Activated CD4-positive, alpha-beta T cell treated with anti-CD3 and anti-CD28 coated beads for 48 hours (primary cell): ENCODE data around the gene KRTDAP.
A peak's percentile ranks its signal among the peaks of the same experiment; 100 is the strongest.

Source experiments
- DNase-seq: peaks from one replicate; pipeline ENCODE4 v3.0.0-alpha.2; 2020

KRTDAP gene

GRCh38 chr19:35490364-35490763, at the start of gene KRTDAP:
Gene KRTDAP, minus strand, starts transcription at chr19:35490464. Its CDS starts 22 bp downstream, at chr19:35490442.
- DNase-seq: no peak

- no peak for DNase-seq
Measured at GRCh38 chr19:35539850-35540249, 49.6 kb upstream of the KRTDAP start.

GRCh38 chr19:35539314-35539713, 49.0 kb upstream of the KRTDAP start:
- DNase-seq: no peak

- DNase-seq: no peak
Measured at GRCh38 chr19:35534803-35535480, 44.7 kb upstream of the KRTDAP start.

- peak; percentile 56 for DNase-seq
Measured at GRCh38 chr19:35533822-35534392, 43.6 kb upstream of the KRTDAP start.

- DNase-seq: no peak
Measured at GRCh38 chr19:35533201-35533821, 43.0 kb upstream of the KRTDAP start, which contains the start of gene GAPDHS. Gene GAPDHS, plus strand, starts transcription at chr19:35533456. Its CDS starts 72 bp downstream, at chr19:35533528.

GRCh38 chr19:35531291-35531690, 41.0 kb upstream of the KRTDAP start:
- DNase-seq: no peak

GRCh38 chr19:35529241-35530218, 39.3 kb upstream of the KRTDAP start:
- no peak for DNase-seq

- DNase-seq: no peak
Measured at GRCh38 chr19:35528218-35529038, 38.2 kb upstream of the KRTDAP start, which contains the start of gene SBSN. Gene SBSN, minus strand, starts transcription at chr19:35528311. Its CDS starts 30 bp downstream, at chr19:35528281.

- DNase-seq: no peak
Measured at GRCh38 chr19:35525873-35526272, 35.6 kb upstream of the KRTDAP start.

- no peak for DNase-seq
Measured at GRCh38 chr19:35524181-35524837, 34.0 kb upstream of the KRTDAP start.

GRCh38 chr19:35522745-35523327, 32.6 kb upstream of the KRTDAP start:
- no peak for DNase-seq

- no peak for DNase-seq
Measured at GRCh38 chr19:35521124-35521743, 31.0 kb upstream of the KRTDAP start.

GRCh38 chr19:35519291-35519690, 29.0 kb upstream of the KRTDAP start:
- no peak for DNase-seq

- no peak for DNase-seq
Measured at GRCh38 chr19:35518313-35518712, 28.0 kb upstream of the KRTDAP start.

- DNase-seq: no peak
Measured at GRCh38 chr19:35517342-35517741, 27.1 kb upstream of the KRTDAP start.

- no peak for DNase-seq
Measured at GRCh38 chr19:35516310-35516709, 26.0 kb upstream of the KRTDAP start.

- DNase-seq: no peak
Measured at GRCh38 chr19:35514282-35514809, 24.1 kb upstream of the KRTDAP start.

- DNase-seq: no peak
Measured at GRCh38 chr19:35513628-35514281, 23.5 kb upstream of the KRTDAP start, which contains the start of gene DMKN. Gene DMKN, minus strand, starts transcription at chr19:35513649. Its CDS starts 174 bp downstream, at chr19:35513475.
